HS-27A (cell line): ENCODE results near the gene NT5DC3.

Experiments used
- DNase-seq: peaks from one replicate; pipeline ENCODE4 v3.0.0-alpha.2; 2012; ENCODE audit warnings: low read depth, missing footprints

Gene NT5DC3

DNA sequence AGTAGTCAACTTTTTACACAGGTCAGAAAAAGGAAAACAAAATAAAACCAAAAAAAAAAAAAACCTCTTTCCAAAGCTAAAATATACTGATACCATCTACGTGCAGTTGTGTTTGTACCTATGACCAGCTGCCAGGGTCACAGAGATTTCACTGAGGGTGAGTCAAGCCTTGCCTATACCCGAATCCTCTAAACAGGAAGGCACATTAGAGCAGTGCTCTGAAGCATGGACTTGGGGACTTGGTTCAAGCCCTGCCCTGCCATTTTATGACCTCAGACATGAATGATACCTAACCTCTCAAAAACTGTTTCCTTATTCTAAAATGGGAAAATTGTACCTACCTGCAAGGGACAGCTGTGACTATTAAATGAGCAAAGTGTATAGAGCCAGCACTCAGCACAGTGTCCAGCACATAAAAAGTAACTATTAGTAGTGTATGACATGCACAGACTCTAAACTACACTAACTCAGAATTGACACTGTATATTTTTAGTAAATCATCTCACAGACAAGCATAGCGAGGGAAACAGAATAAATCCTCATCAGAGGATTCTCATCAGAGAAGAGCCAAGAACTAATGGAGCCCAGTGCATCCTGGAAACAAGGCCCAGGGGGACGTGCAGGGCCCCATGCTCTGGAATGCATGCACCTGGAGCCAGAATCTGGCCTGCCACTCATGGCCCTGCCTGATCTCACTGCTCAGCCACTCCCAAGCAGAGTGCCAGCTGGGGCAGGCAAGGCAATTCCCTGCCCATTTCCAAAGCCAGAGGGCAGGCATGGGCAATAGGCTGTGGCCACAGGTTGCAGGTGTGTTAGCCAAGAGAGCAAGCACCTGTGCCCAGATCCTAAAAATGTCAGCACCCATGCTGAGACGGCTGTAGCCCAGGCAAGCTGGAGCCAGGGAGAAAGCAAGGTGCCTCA is 57.0 kb downstream of the NT5DC3 start:
- no peak for DNase-seq

DNA sequence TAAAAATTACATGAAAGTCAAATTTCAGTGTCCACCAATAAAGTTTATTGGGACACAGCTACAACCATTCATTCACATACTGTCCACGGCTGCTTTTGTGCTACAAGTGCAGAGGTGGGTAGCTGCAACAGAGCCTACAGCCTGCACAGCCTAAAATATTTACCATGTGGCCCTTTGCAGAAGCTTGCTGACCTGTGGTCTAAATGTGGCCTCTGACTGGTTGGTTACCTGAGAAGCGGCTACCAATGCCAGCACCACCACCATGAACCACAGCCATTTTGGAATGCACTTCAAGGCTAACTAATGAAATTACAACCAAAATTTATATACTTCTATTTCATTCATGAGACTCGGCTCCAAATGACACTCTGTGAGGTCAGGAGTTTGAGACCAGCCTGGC is 58.6 kb downstream of the NT5DC3 start:
- DNase-seq, result no peak

DNA sequence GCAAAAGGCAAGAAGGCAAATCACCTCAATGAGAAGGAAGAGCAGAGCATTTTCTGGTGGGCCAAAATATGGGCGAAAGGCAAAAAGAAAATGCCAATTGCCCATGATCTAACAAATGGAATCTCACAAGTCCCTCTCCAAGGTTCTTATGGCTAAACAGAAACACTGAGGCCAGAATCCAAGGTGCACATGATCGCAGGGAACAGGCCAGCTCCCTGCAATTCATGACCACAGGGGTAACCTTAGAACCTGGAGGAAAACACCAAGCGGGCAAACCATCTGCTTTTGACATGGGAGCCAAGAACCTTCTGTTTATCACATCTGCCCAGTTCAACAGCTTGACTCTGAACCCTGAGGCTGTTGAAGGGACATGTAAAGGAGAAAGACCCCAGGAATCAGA is 60.0 kb downstream of the NT5DC3 start:
- no peak for DNase-seq

DNA sequence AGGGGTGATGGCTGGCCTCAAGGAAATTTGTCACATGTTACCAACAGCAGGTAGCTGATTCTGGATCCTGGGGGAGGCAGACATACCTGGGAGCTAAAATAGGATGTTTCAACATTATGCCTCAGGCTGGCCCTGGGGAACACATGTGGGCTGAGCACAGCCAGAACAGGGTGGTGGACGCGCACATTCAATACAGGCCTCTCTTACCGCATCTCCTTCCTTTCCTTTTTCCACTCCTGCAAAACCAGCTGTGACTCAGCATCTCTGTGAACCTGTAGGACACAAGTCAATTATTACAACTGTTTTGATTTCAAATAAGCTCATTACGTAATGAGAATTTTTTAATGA is 61.0 kb downstream of the NT5DC3 start:
- DNase-seq, result no peak

DNA sequence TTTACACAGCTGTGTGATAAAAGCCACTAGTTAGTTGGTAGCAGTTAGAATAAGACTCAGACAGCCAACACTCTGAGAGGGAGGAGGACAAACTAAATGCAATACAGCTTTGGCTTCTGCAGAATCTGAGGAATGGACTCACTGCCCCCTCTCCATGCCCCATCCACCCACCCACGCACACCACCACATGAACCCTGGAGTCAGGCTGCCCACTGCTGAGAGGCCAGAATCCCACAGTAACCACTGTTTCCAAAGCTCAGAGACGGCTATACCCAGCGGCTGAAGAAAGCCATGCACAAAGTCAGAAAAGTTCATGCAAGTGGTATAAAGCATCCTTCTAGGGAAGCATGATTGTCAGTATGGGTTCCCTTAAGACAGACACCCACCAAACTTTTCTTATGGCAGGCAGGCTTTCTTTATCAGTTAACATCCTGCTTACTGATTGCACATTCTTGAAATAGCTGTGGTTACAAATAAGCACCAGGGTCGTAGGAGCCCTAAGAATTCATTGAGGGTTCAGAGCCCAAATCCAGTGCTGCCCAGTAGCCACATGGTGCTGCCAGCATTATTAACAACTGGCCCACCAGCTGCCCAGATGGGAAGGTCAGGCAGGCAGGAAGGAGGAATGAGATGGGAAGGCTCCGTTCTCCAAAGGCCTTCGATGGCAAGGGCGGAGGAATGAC is 61.5 kb downstream of the NT5DC3 start:
- DNase-seq, result peak; percentile 47

DNA sequence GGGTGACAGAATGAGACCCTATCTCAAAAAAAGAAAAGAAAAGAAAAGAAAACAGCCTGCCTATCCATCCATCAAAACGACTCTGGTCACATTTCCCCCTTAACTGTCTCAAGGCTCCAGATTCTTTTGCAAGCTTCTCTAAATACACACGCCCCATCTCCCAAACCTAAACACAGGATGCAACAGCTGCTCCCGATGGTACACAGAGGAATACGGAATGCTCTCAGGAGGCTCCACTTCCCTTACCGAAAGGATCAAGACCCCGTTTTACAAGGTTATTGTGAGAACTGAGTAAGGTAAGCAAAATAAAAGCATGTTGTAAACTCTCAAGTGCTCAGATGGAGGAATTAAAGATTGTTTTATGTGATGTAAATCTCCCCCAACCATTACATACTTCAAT is 62.3 kb downstream of the NT5DC3 start:
- no peak for DNase-seq

DNA sequence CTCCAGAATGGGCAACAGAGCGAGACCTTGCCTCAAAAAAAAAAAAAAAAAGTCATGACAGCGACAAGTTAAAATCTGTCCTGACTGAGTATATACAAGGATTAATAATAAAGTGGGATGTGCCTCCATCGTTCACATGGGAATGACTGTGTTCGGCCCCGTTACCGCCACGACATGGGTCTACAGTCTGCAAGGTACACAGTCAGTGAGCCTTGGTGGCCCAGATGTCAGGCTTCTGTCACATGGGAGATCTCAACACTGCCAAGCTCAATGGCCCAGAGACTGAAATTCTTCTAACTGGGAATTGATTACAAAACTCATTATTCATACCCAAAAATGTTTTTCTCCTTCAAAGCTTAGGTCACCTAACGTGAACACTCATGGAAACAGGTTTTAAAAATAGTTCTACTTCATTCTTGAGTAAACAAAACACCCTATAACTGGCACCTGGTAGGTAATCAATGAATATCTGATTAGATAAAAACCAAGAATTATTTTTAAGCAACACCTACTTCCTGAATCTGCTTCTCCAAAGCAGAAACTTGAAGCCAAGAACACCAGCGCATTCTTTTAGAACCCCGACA is 66.0 kb downstream of the NT5DC3 start:
- no peak for DNase-seq

DNA sequence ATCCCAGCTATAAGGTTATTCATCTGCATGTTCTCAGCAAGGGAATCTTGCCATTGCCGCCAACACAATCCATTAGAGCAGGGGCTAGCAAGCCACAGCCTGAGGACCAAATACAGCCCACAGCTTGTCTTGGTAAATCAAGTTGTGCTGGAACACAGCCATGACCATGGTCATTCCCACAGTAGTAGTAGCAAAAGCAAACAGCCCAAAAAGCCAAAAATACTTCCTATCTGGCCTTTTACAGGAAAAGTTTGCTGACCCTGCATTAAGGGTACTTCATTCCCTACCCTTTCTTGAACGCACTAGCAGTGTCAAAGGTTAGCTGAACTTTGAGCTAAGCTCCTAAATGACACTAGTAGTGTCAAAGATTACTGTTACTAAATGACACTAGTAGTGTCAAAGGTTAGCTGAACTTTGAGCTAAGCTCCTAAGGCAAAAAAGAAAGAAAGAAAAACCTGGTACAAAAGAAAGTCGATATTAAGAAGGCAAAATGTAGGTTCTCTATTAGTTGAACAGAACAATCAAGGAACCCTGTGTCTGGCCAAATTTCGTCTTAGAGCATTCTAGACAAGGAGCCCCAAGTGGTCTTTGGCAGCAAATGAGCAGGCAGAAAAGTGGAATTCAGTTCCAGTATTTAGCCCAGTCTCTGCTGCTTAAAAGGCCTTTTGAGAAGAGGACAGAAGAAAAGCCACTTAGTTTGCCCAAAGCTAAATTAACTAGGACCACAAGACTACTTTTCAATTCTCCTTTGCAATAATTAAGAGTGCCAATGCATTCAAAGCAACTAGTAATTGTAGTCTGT is 67.7 kb downstream of the NT5DC3 start:
- no peak for DNase-seq

DNA sequence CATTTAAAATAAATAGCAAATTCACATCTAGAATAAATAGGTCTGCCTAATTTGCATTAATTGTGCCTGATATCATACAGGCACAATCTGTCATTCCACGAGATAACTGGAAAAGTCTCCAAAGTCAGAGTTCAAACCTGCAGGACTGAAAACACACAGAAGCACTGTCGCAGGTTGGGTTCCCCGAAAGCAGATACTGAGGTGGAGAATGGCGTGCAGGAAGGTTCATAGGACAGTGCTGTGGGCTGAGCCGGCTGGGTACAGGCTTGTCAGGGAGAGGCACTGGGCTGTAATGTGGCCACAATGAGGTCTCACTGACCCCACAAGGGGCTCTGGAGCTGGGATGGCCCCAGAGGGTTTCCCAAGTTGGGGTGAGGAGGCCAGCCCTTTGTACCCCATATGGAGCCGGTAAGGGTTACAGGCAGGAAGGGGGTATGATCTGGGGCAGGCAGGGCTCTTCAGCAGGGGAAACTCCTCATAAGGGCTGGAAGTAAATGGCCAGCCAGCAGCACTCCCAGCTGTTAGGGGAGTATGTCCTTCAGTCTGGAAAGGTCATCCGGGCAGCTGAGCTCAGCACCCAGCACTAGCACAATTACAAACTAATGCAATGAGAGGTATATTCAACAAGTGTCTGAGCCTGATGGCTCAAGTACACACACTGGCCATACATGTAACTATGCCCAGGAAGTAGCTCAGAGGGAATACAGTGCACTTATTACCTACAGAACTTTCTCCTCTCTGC is 68.5 kb downstream of the NT5DC3 start:
- no peak for DNase-seq

DNA sequence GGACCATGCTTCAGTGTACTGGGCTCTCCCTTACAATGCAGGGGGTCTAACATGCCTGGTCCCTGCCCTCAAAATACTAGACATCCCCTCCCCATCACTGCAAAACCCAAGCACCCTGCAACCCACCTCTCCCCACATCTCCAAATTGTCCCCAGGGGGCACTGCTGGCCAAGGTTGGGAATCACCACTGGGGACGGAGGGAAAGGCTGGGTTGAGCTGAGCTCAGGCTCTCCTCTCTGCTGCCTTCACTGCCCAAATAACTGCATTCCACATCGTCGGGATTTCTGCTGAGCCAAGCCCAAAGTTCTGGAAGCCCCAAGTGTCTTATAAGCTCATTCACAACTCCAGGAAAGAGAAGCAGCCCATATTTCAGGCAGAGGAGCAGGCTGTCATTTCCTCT is 69.6 kb downstream of the NT5DC3 start:
- DNase-seq, result no peak

DNA sequence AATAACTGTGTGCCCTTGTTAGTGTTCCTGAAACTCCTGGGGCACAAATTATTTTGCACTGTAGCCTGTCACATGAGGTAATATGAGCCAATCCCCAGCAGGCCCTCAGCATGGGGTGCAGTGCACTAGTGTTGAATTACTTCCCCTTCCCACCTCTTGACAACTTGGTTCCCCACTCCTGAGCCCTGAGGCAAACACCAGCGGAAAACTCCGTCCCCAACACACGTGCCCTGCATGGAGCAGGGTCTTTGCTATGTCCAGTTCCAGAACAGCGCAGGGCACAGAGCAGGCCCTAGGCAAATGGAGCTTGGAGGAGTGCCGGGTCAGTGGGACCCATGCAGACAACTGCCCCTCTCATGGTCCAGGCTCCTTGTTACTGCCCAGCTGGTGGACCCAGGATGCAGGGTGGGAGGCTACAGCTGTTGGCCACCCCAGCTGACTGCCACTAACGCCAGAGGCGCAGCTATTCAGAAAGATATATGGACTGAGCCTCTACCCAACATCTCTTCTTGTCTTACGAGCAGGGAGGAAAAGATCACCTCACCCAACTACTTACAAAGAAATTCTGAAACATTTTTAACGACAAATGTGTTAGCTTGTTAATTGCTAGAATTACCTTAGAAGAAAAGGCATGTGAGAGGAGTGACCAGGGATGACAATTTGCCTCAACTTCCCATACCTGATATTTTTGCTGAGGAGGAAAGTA is 71.6 kb downstream of the NT5DC3 start:
- no peak for DNase-seq

DNA sequence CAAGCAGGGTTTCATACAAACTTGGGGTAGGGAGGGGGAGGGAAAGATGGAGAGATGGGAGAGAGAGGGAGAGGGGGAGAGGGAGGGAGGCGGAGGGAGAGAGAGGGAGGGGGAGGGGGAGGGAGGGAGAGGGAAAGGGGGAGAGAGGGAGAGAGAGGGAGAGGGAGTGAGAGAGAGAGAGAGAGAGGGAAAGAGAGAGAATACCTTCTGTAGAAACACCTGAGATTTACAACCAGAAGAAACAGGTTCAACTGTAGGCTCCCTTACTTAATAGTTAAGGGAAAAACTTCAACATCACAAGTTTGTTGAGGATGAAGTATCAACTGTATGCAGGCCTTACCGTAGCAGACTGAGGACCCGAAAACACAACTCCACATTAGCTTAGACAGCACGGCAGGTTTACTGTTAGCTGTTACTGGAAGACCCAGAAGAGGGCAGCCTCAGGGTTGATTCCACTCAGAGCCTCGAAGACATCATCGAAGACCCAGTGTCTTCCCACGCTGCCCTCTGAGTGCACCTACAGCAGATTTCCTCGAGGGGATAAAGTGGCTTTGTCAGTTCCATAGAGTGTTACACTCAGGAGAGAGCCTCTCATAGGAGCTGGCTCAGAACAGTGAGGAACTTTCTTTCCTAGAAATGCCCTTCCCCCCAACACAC is 72.4 kb downstream of the NT5DC3 start:
- DNase-seq, result no peak

DNA sequence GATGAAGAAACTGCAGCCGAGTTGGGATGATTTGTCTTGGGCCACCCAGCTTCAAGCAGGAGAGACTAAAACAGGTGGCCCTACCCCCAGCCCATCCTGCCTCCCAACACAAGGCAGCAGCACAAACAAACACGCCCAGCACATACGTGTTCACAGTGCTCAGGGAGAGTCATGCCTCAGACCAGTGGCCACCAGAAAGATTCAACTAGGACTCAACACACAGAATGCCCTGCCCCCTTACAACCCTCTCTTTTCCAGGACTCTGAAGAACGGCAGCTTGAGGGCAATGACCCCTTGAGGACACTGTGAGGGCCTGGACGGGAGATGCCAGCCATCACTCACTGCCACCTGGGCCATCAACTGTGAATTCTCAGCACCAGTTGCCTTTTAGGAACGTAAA is 75.0 kb downstream of the NT5DC3 start:
- DNase-seq, result no peak

DNA sequence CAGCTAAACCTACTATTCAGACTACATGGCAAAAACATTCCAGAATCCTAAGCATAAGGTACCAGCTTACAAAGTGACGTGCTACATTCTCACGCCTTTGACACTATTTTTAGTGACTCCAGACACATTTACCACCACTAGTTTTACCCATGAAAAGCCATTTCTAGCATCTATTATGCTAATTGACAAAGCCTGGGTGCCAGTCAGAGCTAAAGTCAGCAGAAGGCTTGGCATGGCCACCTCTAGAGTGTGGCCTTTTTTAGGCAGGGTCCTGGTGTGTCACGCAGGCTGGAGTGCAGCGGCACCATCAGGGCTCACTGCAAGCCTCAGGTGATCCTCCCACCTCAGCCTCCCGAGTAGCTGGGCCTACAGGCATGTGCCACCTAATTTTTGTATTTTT is 75.7 kb downstream of the NT5DC3 start:
- DNase-seq, result no peak

DNA sequence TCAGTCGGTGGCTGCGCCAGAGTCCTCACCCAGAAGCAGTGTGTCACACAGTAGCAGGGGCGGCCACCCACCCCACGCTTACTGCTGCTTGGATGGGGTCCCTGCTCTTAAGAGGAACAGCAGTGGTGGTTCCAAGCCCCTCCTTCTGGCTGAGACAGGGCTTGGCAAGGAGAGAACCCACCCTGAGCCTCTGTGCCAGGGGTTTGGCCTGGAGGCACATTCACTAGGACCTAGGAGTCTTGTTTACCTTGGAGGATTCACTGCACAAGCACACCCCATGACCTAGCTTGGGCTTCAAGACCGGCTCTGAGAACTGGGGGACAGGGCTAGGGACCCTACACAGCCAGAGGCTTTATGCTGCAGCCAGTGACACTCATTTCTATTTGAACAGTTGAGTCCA is 78.6 kb downstream of the NT5DC3 start:
- no peak for DNase-seq

DNA sequence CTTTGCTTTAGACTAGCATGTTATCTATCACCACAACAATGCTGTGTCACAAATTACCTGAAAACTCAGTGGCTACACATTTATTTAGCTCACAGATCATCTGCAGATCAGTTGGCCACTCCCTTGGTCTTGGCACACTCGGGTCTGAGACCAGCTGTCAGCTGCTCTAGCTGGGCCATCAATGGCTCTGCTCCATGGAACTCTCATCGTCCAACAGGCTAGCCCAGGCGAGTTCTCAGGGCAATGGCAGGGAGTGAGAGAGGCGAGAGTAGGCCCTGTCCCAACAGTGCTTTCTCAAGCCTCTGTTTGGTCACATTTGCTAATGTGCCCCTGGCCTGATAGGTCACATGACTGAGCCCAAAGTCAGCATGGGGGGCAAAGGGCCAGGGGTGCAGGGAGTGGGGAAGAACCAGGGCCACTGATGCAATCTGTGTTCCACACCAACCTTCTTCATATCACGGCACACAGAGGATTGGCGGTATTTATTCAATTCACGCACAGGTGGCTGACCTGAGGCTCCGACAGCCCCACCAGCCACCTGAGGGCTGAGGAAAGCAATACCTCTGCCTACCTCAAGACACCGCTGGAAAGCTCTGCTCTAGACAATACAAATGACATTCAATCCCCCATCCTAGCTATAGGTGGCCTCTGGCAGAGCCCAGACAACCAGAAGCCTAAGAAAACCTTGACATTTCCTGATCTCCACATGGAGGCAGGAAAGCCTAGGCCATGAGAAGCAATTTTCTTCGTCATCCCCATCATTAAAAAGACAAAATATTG is 82.5 kb downstream of the NT5DC3 start:
- DNase-seq, result no peak

DNA sequence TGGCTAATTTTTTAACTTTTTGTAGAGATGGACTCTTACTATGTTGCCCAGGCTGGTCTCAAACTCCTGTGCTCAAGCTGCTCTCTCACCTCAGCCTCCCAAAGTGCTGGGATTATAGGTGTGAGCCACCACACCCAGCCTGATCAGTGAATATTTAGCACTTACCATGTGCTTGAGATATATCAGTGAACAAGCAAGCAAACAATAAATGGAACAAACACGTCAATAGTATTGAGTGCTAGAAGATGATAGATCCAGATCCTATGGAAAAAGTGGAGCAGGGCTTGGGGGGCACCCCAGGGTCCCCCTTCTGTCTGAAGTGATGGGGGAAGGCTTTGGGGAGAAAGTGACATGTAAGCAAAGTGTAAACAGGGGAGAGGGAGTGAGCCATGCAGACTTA is 83.8 kb downstream of the NT5DC3 start:
- no peak for DNase-seq

DNA sequence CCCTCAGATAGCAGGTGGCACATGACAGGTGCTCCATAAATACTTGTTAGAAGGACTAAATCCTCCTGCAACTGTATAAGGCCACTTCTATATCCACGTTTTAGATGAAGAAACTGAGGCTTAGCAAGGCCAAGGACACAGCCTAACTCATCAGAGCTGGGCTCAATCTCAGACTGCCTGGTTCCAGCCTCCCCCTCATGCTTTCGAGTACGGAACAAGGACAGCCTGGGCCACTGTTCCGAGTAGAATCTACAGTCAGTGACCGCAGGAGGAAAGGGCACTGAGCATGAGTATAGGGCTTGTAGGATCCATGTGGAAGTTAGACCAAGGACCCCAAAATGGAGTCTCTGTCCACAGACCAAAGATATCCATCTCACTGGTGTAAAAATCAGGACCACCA is 84.6 kb downstream of the NT5DC3 start:
- no peak for DNase-seq

DNA sequence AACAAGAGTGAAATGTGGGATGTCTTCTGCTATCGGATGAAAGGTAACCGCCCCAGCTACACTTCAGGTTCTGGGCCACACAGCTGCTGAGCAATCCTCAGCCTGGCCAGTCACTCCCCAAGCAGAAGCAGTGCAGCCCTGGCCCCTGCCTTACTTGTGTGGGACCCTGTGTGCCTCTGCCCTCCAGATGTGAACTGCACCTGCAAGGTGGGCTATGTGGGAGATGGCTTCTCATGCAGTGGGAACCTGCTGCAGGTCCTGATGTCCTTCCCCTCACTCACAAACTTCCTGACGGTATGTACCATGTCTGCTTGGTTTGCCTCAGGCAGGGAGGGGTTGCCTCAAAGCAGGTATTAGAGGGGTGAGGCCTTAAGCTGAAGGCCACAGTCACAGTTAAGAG is 85.6 kb downstream of the NT5DC3 start:
- DNase-seq, result no peak

DNA sequence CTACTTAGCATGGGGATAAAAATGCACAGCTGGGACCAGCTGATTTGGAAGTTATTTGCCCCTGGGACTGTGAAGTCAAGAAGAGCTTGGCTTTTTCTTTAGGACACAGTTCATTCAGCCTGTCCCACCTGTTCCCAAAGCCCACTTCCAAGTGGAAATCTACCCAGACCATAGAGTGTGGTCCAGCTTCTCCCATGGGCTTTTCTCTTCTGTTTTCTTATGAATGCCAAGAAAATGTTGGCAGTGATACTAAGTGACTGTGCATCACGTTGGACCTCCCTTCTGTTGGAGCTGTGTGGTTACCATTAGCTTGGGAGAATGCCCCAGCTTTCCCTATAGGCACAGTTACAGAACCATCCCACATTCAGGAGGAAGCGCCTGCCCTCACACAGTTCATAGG is 89.4 kb downstream of the NT5DC3 start:
- no peak for DNase-seq
